HepG2 (cell line): Measurements from ENCODE around the gene WDR62. TPM values are rescaled to one million over a fixed set of nuclear protein-coding genes. Genes with fewer than 3 reads are reported as not detected.

Experiments used
- BHLHE40 ChIP-seq: IDR thresholded peaks from 2 replicates; pipeline ENCODE4 v1.6.1; 2011; ENCODE audit warnings: low read length, improper control_type of control experiment
- CBX2 ChIP-seq, 2 experiments: fragments of 200-600 bp in 1 of 2; sonication (generic); formaldehyde crosslinking in 1 of 2; IDR thresholded peaks; 2 replicates each; pipeline versions ENCODE4 v1.7.0 to v1.8.1; 2018 to 2022; ENCODE audit warnings: low read depth in 2 of 2, low read length in 1 of 2, mild to moderate bottlenecking in 1 of 2, missing genetic modification reagents in 1 of 2
- EED ChIP-seq: sonication (generic); formaldehyde crosslinking; IDR thresholded peaks from 2 replicates; pipeline ENCODE4 v1.5.0; 2020; ENCODE audit warnings: mild to moderate bottlenecking, missing genetic modification reagents
- FOXO1 ChIP-seq: sonication (generic); formaldehyde crosslinking; IDR thresholded peaks from 2 replicates; pipeline ENCODE4 v1.4.0; 2020; ENCODE audit warnings: missing genetic modification reagents
- HMGA1 ChIP-seq: sonication (generic); formaldehyde crosslinking; conservative IDR thresholded peaks from 2 replicates; pipeline ENCODE4 v1.4.0; 2020; ENCODE audit warnings: missing genetic modification reagents
- KLF13 ChIP-seq: sonication (generic); formaldehyde crosslinking; IDR thresholded peaks from 2 replicates; pipeline ENCODE4 v1.4.0; 2020; ENCODE audit warnings: mild to moderate bottlenecking, missing genetic modification reagents
- LCORL ChIP-seq, 2 experiments: fragments of 450-650 bp in 1 of 2; sonication (generic) in 1 of 2; formaldehyde crosslinking in 1 of 2; IDR thresholded peaks; 2 replicates each; pipeline versions ENCODE4 v1.5.0 to v1.6.1; 2017 to 2020; ENCODE audit warnings: antibody characterized with exemption in 1 of 2, missing genetic modification reagents in 1 of 2
- MAZ ChIP-seq, 2 experiments: sonication (generic) in 1 of 2; formaldehyde crosslinking in 1 of 2; IDR thresholded peaks; 2 replicates each; pipeline versions ENCODE4 v1.5.0 to v1.6.1; 2012 to 2020; ENCODE audit warnings: low read depth in 2 of 2, mild to moderate bottlenecking in 2 of 2, borderline replicate concordance in 1 of 2, improper control_type of control experiment in 1 of 2, low read length in 1 of 2, missing genetic modification reagents in 1 of 2, moderate library complexity in 1 of 2
- MED8 ChIP-seq: sonication (generic); formaldehyde crosslinking; IDR thresholded peaks from 2 replicates; pipeline ENCODE4 v1.8.1; 2023; ENCODE audit warnings: mild to moderate bottlenecking, missing genetic modification reagents; ENCODE audit not compliant: insufficient replicate concordance
- MEIS2 ChIP-seq: sonication (generic); formaldehyde crosslinking; IDR thresholded peaks from 2 replicates; pipeline ENCODE4 v1.9.0; 2021; ENCODE audit warnings: mild to moderate bottlenecking, missing genetic modification reagents
- NFYB ChIP-seq: sonication (generic); formaldehyde crosslinking; IDR thresholded peaks from 2 replicates; pipeline ENCODE4 v1.4.0; 2020; ENCODE audit warnings: missing genetic modification reagents
- SPEN ChIP-seq: sonication (generic); formaldehyde crosslinking; IDR thresholded peaks from 2 replicates; pipeline ENCODE4 v1.5.1; 2020; ENCODE audit warnings: low read depth, mild to moderate bottlenecking, missing genetic modification reagents
- SUZ12 ChIP-seq: fragments of 150-350 bp; IDR thresholded peaks from 2 replicates; pipeline ENCODE4 v1.6.1; 2014; ENCODE audit warnings: low read depth, low read length
- TP53 ChIP-seq: sonication (generic); formaldehyde crosslinking; conservative IDR thresholded peaks from 2 replicates; pipeline ENCODE4 v1.4.0; 2020; ENCODE audit warnings: missing genetic modification reagents
- U2AF2 ChIP-seq: fragments of 200-400 bp; formaldehyde crosslinking; IDR thresholded peaks from 2 replicates; pipeline ENCODE4 v1.6.1; 2017; ENCODE audit warnings: low read depth, mild to moderate bottlenecking, low read length
- ZMYM3 ChIP-seq: sonication (generic); formaldehyde crosslinking; IDR thresholded peaks from 2 replicates; pipeline ENCODE4 v1.5.1; 2020; ENCODE audit warnings: mild to moderate bottlenecking, missing genetic modification reagents
- ZNF460 ChIP-seq: sonication (generic); formaldehyde crosslinking; IDR thresholded peaks from 2 replicates; pipeline ENCODE4 v1.5.1; 2020; ENCODE audit warnings: missing genetic modification reagents, mild to moderate bottlenecking, borderline replicate concordance
- ZNF709 ChIP-seq: sonication (generic); formaldehyde crosslinking; IDR thresholded peaks from 2 replicates; pipeline ENCODE4 v1.5.0; 2020; ENCODE audit warnings: mild to moderate bottlenecking, missing genetic modification reagents
- ZNF775 ChIP-seq: sonication (generic); formaldehyde crosslinking; IDR thresholded peaks from 2 replicates; pipeline ENCODE4 v1.4.0; 2020; ENCODE audit warnings: missing genetic modification reagents, mild to moderate bottlenecking, moderate library complexity, borderline replicate concordance
- ZNF850 ChIP-seq: sonication (generic); formaldehyde crosslinking; conservative IDR thresholded peaks from 2 replicates; pipeline ENCODE4 v1.9.0; 2021; ENCODE audit warnings: mild to moderate bottlenecking, missing genetic modification reagents
- polyA plus RNA-seq, 8 experiments: library from polyadenylated mRNA; depleted of rRNA in 3 of 8; stranded (reverse) in 7 of 8; unstranded in 1 of 8; fragments of >200 nt; fragmentation: Illumina TruSeq in 4 of 8; extraction: Trizol in 4 of 8; gene quantifications; 2 replicates each; pipeline versions ENCODE4 v1.2.1 to v1.2.3, GENCODE V29; 2011 to 2016; ENCODE audit warnings: low read depth in 4 of 8, missing spikeins in 1 of 8, mixed read lengths in 1 of 8; ENCODE audit not compliant: insufficient read depth in 1 of 8
- total RNA-seq, 5 experiments: library from RNA; depleted of rRNA; stranded (reverse); fragments of >200 nt; fragmentation: Illumina TruSeq; extraction: Trizol; gene quantifications; 2 replicates each; pipeline ENCODE4 v1.2.3, GENCODE V29; 2016; ENCODE audit warnings: low read depth in 1 of 5
- TF ChIP-seq, protein P1 (sequence below): sonication (generic); formaldehyde crosslinking; IDR thresholded peaks from one replicate; pipeline ENCODE4 v1.5.1; 2020; ENCODE audit warnings: mild to moderate bottlenecking, missing genetic modification reagents; ENCODE audit errors: not compliant biosample characterization

Gene WDR62
- total and polyA plus RNA-seq, 2 of the 13 experiments (the other 11 are each of a cell fraction or from before 2014, with no cell fraction given), result 5.8 to 12.5 TPM

DNA sequence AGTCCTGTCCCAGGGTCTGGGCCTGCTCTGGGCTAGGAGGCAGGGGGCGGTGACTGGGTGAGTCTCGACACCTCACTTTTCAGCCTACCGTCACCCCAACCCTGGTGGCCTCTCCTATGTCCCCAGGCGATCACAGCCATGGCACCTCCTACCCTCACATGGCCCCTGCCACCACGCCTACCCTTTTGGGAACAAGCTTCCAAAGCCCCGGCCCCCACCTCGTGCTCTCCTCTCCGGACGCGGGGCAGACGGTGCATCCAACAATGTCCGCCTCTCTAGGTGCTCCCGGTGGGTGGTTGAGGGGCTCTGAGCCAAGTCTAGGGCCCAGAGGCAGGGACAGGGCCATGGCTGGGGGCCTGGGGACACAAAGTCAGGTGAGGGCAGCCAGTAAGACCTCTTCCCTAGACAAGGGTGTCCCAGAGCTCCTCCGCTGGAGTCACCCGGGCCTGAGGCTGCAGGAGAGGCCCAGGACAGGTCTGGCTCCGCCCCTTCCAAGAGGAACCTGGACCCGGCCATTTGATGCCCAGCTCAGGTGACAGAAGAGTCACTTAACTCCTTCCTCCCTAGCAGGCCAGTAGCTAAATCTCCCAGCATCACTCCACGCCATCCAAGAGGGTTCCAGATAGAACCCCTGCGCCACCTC is 46.2 kb upstream of the WDR62 start, which contains the start of gene SYNE4 (continued):
- TF ChIP-seq CBX2 (IDR thresholded peaks at IDR 0.05; ENCODE audit: low read depth, low read length), result no peak
- TF ChIP-seq CBX2 (CRISPR knock-in tag; IDR thresholded peaks at IDR 0.05; ENCODE audit: low read depth), result no peak
- TF ChIP-seq FOXO1 (CRISPR knock-in tag), result 0 out of 2 replicates have a peak, but pooled peaks have one; percentile 39
- 0 out of 2 replicates have a peak, but pooled peaks have one; percentile 16 for TF ChIP-seq BHLHE40
- TF ChIP-seq EED, result no peak
- TF ChIP-seq ZNF709 (CRISPR knock-in tag), result no peak
- TF ChIP-seq SUZ12, result no peak
- TF ChIP-seq MAZ (IDR thresholded peaks at IDR 0.05; ENCODE audit: borderline replicate concordance, low read depth, low read length), result no peak
- peak; percentile 50; the same call in 1 of the 2 replicates for TF ChIP-seq MAZ (CRISPR knock-in tag; IDR thresholded peaks at IDR 0.05; ENCODE audit: low read depth)
- TF ChIP-seq ZNF460 (CRISPR knock-in tag), result no peak
- no peak for TF ChIP-seq HMGA1
- TF ChIP-seq MEIS2, result peak; percentile 46; the same call in 1 of the 2 replicates
- no peak for TF ChIP-seq KLF13
- TF ChIP-seq SPEN, result peak; percentile 68; the same call in 1 of the 2 replicates
- TF ChIP-seq U2AF2, result no peak
- TF ChIP-seq ZNF850 (CRISPR knock-in tag), result no peak
- no peak for TF ChIP-seq MED8 (CRISPR knock-in tag)
- peak; percentile 33 for TF ChIP-seq ZMYM3
- 0 out of 2 replicates have a peak, but pooled peaks have one; percentile 44 for TF ChIP-seq TP53 (CRISPR knock-in tag)
- TF ChIP-seq ZNF775 (CRISPR knock-in tag), result no peak
- TF ChIP-seq, protein P1, sequence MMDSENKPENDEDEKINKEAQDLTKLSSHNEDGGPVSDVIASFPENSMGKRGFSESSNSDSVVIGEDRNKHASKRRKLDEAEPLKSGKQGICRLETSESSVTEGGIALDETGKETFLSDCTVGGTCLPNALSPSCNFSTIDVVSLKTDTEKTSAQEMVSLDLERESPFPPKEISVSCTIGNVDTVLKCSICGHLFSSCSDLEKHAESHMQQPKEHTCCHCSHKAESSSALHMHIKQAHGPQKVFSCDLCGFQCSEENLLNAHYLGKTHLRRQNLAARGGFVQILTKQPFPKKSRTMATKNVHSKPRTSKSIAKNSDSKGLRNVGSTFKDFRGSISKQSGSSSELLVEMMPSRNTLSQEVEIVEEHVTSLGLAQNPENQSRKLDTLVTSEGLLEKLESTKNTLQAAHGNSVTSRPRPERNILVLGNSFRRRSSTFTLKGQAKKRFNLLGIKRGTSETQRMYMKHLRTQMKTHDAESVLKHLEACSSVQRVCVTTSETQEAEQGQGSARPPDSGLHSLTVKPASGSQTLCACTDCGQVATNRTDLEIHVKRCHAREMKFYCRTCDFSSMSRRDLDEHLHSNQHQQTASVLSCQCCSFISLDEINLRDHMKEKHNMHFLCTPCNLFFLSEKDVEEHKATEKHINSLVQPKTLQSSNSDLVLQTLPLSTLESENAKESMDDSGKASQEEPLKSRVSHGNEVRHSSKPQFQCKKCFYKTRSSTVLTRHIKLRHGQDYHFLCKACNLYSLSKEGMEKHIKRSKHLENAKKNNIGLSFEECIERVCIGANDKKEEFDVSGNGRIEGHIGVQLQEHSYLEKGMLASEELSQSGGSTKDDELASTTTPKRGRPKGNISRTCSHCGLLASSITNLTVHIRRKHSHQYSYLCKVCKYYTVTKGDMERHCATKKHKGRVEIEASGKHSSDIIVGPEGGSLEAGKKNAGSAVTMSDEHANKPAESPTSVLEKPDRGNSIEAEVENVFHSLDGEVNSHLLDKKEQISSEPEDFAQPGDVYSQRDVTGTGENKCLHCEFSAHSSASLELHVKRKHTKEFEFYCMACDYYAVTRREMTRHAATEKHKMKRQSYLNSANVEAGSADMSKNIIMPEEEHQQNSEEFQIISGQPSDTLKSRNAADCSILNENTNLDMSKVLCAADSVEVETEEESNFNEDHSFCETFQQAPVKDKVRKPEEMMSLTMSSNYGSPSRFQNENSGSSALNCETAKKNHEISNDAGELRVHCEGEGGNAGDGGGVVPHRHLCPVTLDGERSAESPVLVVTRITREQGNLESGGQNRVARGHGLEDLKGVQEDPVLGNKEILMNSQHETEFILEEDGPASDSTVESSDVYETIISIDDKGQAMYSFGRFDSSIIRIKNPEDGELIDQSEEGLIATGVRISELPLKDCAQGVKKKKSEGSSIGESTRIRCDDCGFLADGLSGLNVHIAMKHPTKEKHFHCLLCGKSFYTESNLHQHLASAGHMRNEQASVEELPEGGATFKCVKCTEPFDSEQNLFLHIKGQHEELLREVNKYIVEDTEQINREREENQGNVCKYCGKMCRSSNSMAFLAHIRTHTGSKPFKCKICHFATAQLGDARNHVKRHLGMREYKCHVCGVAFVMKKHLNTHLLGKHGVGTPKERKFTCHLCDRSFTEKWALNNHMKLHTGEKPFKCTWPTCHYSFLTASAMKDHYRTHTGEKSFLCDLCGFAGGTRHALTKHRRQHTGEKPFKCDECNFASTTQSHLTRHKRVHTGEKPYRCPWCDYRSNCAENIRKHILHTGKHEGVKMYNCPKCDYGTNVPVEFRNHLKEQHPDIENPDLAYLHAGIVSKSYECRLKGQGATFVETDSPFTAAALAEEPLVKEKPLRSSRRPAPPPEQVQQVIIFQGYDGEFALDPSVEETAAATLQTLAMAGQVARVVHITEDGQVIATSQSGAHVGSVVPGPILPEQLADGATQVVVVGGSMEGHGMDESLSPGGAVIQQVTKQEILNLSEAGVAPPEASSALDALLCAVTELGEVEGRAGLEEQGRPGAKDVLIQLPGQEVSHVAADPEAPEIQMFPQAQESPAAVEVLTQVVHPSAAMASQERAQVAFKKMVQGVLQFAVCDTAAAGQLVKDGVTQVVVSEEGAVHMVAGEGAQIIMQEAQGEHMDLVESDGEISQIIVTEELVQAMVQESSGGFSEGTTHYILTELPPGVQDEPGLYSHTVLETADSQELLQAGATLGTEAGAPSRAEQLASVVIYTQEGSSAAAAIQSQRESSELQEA, result peak; percentile 74
- TF ChIP-seq NFYB (CRISPR knock-in tag), result peak; percentile 53; the same call in 1 of the 2 replicates
- TF ChIP-seq LCORL (IDR thresholded peaks at IDR 0.05), result no peak
- no peak; the same call in 1 of the 2 replicates for TF ChIP-seq LCORL (CRISPR knock-in tag; IDR thresholded peaks at IDR 0.05)
